Glomerular visceral epithelial cell (primary cell): Measurements from ENCODE around the gene FNDC3B.
A peak's percentile ranks its signal among the peaks of the same experiment; 100 is the strongest.

ENCODE experiments used
- DNase-seq: peaks from one replicate; pipeline ENCODE4 v3.0.0-alpha.2; 2016; ENCODE audit errors: extremely low spot score

FNDC3B gene

GRCh38 chr3:172112734-172113120, 73.3 kb downstream of the FNDC3B start:
- no peak for DNase-seq

GRCh38 chr3:172113710-172114109, 74.3 kb downstream of the FNDC3B start:
- DNase-seq, result no peak

GRCh38 chr3:172115059-172115458, 75.7 kb downstream of the FNDC3B start:
- no peak for DNase-seq

GRCh38 chr3:172115787-172116186, 76.4 kb downstream of the FNDC3B start:
- no peak for DNase-seq

- no peak for DNase-seq
Observed at GRCh38 chr3:172118019-172118418, 78.6 kb downstream of the FNDC3B start.

GRCh38 chr3:172119266-172119969, 80.0 kb downstream of the FNDC3B start:
- DNase-seq, result no peak

- DNase-seq, result no peak
Observed at GRCh38 chr3:172120912-172121311, 81.5 kb downstream of the FNDC3B start.

- DNase-seq, result no peak
Observed at GRCh38 chr3:172121981-172122380, 82.6 kb downstream of the FNDC3B start.

- no peak for DNase-seq
Observed at GRCh38 chr3:172124271-172124670, 84.9 kb downstream of the FNDC3B start.

- DNase-seq, result no peak
Observed at GRCh38 chr3:172125053-172125452, 85.7 kb downstream of the FNDC3B start.

- DNase-seq, result no peak
Observed at GRCh38 chr3:172125963-172126457, 86.6 kb downstream of the FNDC3B start.

- no peak for DNase-seq
Observed at GRCh38 chr3:172126741-172127140, 87.4 kb downstream of the FNDC3B start.

GRCh38 chr3:172127141-172127540, 87.8 kb downstream of the FNDC3B start:
- DNase-seq, result no peak

- DNase-seq, result no peak
Observed at GRCh38 chr3:172127929-172128580, 88.7 kb downstream of the FNDC3B start.

GRCh38 chr3:172128858-172129257, 89.5 kb downstream of the FNDC3B start:
- DNase-seq, result no peak

GRCh38 chr3:172129498-172129849, 90.1 kb downstream of the FNDC3B start:
- DNase-seq, result no peak

- DNase-seq, result peak; percentile 97
Observed at GRCh38 chr3:172129850-172130716, 90.7 kb downstream of the FNDC3B start.

- no peak for DNase-seq
Observed at GRCh38 chr3:172130717-172131050, 91.3 kb downstream of the FNDC3B start.

GRCh38 chr3:172131746-172132145, 92.4 kb downstream of the FNDC3B start:
- DNase-seq, result no peak

- DNase-seq, result no peak
Observed at GRCh38 chr3:172132159-172132586, 92.8 kb downstream of the FNDC3B start.

- no peak for DNase-seq
Observed at GRCh38 chr3:172132721-172133311, 93.4 kb downstream of the FNDC3B start.

GRCh38 chr3:172133838-172134237, 94.5 kb downstream of the FNDC3B start:
- DNase-seq, result no peak
